ENCODE results near the gene FKBP5.

The FKBP5 gene

GRCh38 chr6:35665573-35665972, 23.1 kb downstream of the FKBP5 start:
- DNase-seq (ENCODE audit: low read depth in 2 of 2): no peak

- DNase-seq (ENCODE audit: low read depth in 2 of 2): no peak
These were observed 23.8 kb downstream of the FKBP5 start for GRCh38 chr6:35664945-35665344.

DNA sequence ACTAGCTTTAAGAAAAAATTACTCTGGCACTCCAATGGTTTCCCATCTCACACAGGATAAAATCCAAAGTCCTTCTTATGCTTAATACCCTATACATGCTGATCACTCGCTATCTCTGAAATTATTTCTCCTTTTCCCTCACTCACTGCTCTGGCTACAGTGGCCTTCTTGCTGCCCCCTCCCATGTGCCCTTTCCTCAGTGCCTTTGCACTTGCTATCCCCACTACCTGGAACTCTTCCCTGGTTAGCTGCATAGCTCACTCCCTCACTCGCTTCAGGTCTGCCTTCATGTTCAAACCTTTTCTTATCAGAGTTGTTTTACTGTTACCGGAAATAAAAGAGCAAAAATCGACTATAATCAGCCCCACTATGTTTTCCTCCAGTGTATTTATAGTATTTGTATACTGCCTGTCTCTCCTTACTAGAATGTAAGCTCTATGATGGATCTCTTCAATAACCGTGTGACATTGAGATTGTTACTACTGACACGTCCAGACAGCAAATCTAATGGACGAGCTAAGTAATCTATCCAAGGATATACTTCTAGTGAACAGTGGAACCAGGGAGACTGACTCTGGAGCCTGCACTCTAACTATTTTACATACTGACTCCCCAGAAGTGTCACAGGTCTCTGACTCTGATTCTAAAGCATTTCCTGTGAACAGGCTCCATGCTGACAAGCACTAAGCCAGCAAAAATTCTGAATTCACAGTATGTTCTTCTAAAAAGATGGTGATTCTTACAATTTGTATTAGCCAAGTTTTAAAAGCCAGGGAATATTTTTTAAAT, 25.1 kb downstream of the FKBP5 start:
- DNase-seq (ENCODE audit: low read depth in 2 of 2): peak in 1 of 2 experiments; percentile 35

DNA sequence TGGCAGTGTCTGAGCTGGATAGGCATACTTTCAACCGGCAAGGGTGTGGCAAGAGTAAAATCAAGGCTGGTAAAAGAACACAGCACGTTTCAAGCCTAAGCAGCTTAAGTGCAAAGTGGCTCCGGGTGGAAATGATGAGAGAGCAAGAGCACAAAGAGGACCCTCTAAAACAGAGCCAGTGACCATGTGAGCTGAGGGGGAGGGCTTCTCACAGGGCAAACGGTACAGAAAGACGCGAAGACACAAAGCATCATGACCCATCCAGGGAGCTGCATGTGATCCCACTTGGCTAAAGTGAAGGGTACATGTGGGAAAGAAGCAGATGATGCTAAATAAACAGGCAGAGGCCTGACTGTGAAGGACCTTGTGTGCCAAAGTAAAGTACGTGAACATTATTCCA, 25.7 kb downstream of the FKBP5 start:
- no peak for DNase-seq (ENCODE audit: low read depth in 2 of 2)

DNA sequence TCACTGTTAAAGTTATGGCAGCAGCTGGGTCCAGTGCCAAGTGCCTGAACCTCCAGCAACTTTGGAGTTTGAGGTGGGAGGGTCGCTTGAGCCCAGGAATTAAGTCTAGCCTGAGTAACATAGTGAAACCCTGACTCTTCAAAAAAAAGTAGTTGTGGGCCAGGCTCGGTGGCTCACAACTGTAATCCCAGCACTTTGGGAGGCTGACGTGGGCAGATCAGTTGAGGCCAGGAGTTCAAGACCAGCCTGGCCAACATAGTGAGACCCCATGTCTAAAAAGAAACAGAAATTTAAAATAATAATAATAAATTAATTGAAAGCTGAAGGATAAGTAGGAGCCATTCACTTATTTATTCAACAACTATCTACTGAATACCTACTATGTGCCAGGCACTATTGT, 33.8 kb downstream of the FKBP5 start:
- no peak for DNase-seq (ENCODE audit: low read depth in 2 of 2)

DNA sequence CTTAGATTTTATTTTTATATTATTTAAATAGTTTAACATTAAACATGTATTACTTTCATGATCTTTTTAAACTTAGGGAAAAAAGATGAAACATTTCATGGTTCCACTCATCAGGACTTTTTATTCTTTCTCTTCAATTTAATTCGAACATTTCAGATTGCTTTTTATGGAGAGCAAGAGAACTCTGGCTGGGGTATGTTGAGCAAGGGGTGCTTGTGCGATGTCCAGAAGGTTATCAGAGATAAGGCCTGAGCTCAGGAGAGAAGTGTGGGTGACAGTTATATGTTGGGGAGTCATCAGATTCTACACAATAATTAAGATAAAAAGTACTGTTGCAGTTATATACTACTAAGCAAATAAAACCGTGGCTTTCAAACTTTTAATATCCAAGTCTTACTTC, 37.5 kb downstream of the FKBP5 start:
- DNase-seq (ENCODE audit: low read depth in 2 of 2): no peak

- DNase-seq (ENCODE audit: low read depth in 2 of 2): no peak
These were observed 38.7 kb downstream of the FKBP5 start for GRCh38 chr6:35650015-35650414.

- DNase-seq (ENCODE audit: low read depth in 2 of 2): no peak
These were observed 40.5 kb downstream of the FKBP5 start for GRCh38 chr6:35648203-35648602.

DNA sequence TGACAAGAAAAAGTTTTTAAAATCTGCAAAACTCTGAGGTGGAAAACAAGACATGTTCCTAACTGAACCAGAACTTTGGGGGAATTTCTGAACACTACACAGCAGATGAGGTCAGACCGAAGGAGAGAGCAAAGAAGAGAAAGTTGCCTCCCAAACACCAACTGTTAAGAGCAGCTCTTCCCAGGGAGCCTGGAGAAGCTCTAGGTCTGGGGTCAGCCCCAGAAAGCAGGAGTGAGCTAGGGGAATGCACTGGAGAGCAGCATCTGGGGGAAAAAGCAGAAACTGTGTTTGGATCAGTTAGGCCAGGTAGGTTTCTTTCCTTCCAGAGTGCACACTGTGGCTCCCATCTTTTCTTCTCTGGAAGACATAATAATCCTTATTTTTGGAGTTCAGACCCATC, 41.3 kb downstream of the FKBP5 start:
- DNase-seq (ENCODE audit: low read depth in 2 of 2): no peak

DNA sequence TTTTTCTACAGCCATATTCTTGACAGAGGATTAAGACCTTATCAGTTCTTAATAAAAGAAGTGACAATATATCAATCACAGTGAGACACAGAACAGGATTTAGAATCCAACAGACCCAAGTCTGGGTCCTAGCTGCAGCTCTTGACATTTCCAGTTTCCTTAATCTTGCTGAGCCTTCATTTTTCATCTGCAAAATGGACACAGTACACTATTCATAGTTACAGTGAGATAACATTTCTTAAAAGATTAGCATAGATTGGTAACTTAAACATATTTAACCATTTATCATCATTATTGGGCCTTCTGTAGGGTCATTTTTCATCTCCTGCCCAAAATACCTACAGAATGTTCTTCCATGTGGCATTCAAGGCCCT, 45.6 kb downstream of the FKBP5 start:
- DNase-seq (ENCODE audit: low read depth in 2 of 2): no peak

DNA sequence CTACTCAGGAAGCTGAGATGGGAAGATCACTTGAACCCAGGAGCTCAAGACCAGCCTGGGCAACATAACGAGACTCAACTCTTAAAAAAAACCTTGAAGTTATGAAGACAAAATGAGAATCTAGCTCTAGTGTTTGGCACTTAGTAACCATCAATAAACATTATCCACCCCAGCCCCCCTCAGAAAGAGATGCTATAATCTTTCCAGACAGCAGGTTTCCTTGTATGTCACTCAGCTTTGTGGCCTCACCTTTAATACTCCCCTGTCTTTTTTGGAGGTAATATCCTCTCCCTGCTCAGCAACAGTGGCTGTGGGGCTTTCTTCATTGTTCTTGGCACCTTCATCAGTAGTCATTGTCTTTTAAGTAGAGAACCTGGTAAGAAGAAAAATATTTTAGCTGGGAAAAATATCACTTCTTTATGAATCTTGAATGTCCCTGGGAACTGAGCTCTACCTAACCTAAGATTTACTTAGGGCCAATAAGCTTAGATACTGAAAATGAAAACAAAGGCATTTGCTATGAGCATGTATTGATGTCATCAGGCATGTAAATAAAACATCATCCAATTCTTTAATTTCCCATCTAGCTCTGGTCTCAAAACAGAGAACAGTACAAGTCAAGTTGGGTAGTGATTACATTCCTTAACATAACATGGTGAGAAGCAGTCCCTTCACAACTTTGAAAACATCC, 46.1 kb downstream of the FKBP5 start:
- DNase-seq (ENCODE audit: low read depth in 2 of 2): no peak

- DNase-seq (ENCODE audit: low read depth in 2 of 2): no peak
These were observed 48.6 kb downstream of the FKBP5 start for GRCh38 chr6:35640017-35640664.

- DNase-seq (ENCODE audit: low read depth in 2 of 2): no peak
These were observed 50.0 kb downstream of the FKBP5 start for GRCh38 chr6:35638679-35639078.

DNA sequence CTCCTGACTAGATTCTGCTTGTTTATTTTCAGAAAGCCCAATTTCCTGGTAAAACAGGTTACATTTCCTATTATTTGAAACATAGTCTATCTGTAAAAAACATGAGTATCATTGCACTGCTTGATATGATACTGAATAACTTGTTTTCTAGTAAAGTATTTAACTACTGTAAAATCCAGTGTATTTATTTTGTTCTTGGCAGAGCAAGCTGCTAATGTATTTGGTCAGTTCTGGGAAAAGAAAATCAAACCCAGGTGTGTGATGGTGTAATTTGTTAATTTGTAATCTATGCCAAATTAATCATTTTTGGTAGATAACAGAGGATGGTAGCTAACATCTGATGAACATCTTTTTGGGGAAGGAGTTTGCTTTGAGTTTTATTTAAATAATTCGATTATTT, 50.8 kb downstream of the FKBP5 start:
- DNase-seq (ENCODE audit: low read depth in 2 of 2): no peak

DNA sequence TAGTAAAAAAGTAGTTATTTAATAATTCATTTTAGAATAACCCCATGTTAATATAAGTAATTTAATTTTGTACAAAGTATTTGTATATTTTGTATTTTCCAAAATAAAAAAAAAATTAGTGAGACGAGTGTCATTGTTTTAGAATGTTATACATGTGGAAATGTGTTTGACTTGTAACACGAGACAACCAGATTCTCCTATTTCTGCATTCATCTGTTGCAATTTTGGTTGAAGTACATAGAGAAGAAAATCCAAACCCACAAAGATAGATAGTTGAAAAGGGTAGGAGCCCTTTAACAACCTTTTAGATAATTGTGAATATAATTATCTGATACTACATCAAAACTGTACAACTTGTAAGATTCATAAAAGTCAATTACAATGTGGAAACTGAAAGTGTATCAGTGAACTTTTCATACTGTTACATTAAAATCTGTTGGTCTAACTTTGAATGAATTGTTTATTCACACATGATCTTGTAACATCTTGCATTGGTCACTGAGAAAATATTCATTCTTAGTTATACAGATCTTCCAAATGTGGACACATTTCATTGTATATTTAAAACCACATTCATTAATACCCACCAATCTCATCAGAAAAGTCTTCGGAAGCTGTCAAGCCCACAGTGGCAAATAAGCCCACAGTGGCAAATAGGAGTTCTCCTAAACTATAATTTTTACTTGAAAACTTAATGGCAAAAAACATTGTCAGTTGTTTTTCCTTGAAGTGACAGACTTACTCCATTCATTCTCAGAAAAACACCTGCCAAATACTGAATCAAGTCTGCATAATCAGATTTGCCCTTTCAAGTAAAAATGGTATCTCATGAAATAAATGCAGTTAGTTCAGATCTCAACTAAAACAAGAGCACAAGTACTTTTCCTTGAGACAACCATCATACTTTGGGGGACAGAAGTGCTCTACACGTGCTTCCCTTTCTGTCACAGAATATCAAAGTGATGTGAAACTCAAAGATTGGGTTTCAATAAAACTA, 52.8 kb downstream of the FKBP5 start:
- no peak for DNase-seq (ENCODE audit: low read depth in 2 of 2)

DNA sequence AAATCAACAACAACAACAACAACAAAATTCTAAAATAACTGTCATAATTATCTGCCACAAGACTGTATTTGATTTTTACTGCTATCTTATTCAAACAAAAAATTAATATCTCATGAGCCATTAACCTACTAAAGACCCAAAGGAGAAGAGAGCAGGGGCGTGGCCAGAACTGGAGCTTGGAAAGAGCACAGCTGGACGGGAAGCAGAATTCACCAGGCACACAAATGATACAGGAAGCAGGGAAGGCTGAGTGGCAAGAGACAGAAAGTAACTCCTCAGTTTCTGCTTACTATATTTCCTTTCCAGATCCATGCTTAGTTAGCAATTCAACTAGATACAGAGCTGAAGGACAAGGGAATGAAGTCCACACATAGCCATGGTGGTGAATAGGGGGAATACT, 54.4 kb downstream of the FKBP5 start:
- DNase-seq (ENCODE audit: low read depth in 2 of 2): no peak

DNA sequence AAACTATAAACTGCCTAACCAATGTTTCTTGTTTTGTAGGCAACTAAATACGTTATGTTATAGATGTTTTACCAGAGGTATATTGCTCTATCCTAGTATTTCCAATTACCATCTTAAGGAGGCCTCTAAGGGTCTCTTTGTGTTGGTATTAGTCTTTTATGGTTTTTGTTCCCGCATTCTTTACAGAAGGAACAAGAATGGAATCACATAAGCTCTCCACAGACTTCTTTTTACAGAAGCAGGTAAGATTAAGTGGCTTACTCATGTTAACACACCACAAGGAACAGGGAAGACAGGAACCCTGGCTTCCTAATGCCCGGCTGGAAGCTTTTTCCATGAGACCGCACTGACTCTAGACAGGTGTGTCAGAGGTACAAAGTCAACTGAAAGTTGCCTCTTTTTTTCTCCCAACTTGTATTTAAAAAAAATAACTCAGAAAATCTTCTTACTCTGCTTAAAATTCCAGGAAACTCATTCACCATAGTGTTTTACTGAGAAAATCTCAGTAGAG, 55.1 kb downstream of the FKBP5 start:
- no peak for DNase-seq (ENCODE audit: low read depth in 2 of 2)

DNA sequence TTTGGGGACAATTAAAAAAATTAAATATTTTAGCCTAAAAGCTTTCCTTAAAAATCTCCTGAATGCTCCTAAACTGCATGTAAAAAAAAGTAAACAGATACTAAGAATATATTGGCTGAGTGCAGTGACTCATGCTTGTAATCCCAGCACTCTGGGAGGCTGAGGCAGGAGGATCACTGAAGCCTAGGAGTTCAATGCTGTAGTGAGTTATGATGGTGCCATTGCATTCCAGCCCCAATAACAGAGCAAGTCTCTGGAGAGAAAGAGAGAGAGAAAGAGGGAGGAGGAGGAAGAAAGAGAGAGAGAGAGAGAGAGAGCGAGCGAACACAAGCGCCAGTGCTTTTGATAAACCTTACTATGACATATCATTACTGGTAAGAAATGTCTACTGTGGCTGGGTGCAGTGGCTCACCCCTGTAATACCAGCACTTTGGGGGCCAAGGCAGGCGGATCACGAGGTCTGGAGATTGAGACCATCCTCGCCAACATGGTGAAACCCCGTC, 58.8 kb downstream of the FKBP5 start:
- no peak for DNase-seq (ENCODE audit: low read depth in 2 of 2)

GRCh38 chr6:35626401-35626800, 62.3 kb downstream of the FKBP5 start:
- no peak for DNase-seq (ENCODE audit: low read depth in 2 of 2)

GRCh38 chr6:35624341-35625070, 64.2 kb downstream of the FKBP5 start:
- DNase-seq (ENCODE audit: low read depth in 2 of 2): no peak

DNA sequence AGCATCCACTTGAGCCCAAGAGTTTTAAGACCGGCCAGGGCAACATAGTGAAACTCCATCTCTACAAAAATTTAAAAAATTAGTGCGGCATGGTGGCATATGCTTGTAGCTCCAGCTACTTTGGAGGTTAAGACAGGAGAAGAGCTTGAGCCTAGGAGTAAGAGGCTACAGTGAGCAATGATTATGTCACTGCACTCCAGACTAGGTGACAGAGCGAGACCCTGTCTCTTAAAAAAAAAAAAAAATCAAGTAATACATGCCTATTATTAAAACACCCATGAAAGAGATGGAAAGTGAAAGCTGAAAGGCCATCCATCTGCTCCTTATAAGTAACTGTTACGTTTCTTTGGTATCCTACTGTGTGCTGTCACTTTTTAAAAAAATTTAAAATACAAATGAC, 66.4 kb downstream of the FKBP5 start:
- DNase-seq (ENCODE audit: low read depth in 2 of 2): no peak
